Panc1 (cell line): Measurements from ENCODE around the gene PRIMPOL.

Experiments
- TCF7L2 ChIP-seq: IDR thresholded peaks from 2 replicates; pipeline ENCODE4 v1.6.1; 2011; ENCODE audit warnings: mild to moderate bottlenecking, low read depth, low read length, inconsistent platforms
- TF ChIP-seq, protein P1 (sequence below): fragments of 450-650 bp; IDR thresholded peaks from 2 replicates; pipeline ENCODE4 v1.5.1; 2017; ENCODE audit warnings: mild to moderate bottlenecking

DNA sequence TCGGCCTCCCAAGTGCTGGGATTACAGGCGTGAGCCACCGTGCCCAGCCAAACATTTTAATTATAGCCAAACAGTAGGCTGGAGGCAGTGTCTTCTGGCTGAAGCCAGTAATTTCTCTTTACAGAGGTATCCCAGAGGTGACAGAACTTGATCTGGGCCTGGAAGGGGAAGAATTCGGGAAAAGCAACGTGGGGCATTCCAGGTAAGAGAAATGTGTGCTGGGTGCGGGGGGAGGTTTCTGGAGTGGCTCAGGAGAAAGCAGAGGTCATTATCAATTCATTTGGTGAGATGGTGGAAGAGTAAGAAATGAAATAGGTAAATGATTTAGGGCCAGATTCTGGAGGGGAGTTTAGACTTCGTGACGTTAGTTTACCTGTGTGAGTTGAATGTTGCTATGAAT, 2.4 kb downstream of the PRIMPOL start:
- TF ChIP-seq, protein P1, sequence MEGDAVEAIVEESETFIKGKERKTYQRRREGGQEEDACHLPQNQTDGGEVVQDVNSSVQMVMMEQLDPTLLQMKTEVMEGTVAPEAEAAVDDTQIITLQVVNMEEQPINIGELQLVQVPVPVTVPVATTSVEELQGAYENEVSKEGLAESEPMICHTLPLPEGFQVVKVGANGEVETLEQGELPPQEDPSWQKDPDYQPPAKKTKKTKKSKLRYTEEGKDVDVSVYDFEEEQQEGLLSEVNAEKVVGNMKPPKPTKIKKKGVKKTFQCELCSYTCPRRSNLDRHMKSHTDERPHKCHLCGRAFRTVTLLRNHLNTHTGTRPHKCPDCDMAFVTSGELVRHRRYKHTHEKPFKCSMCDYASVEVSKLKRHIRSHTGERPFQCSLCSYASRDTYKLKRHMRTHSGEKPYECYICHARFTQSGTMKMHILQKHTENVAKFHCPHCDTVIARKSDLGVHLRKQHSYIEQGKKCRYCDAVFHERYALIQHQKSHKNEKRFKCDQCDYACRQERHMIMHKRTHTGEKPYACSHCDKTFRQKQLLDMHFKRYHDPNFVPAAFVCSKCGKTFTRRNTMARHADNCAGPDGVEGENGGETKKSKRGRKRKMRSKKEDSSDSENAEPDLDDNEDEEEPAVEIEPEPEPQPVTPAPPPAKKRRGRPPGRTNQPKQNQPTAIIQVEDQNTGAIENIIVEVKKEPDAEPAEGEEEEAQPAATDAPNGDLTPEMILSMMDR = no peak
- no peak for TF ChIP-seq TCF7L2
